GM12878 (cell line): ENCODE measurements around the gene DZIP1L. TPM values are rescaled to one million over a fixed set of nuclear protein-coding genes. Genes with fewer than 3 reads are reported as not detected.

Experiments used
- ATAC-seq: fragments of 200-7000 bp; cut with Tn5 transposase; 3 replicates; pipeline ENCODE4 v1.9.1; 2020; ENCODE audit warnings: mild to moderate bottlenecking, moderate library complexity
- BruUV-seq: library from RNA; stranded (reverse); fragments of 400-500 nt; replicated peaks from 2 replicates; lab custom pipeline; 2021; lab: Mats Ljungman, UMichigan
- CTCF ChIA-PET: fragments of 300-600 bp; sonication (Branson Sonifier 250); formaldehyde crosslinking; extraction: SDS; loops from one replicate; lab custom pipeline; 2021; ENCODE audit warnings: inconsistent platforms; lab: Yijun Ruan, JAX
- POLR2A ChIA-PET: fragments of 350-600 bp; formaldehyde crosslinking; extraction: SDS; loops from one replicate; lab custom pipeline; 2021; ENCODE audit warnings: inconsistent platforms; lab: Charles Lee
- RAD21 ChIA-PET: fragments of 300-600 bp; sonication (Branson Sonifier 250); formaldehyde crosslinking; loops from one replicate; lab custom pipeline; 2023; ENCODE audit warnings: antibody characterized with exemption; ENCODE audit not compliant: unreplicated experiment; lab: Charles Lee
- SMC1A ChIA-PET: fragments of 300-600 bp; sonication (Branson Sonifier 250); formaldehyde crosslinking; loops from one replicate; lab custom pipeline; 2023; ENCODE audit not compliant: unreplicated experiment, uncharacterized antibody; lab: Charles Lee
- DNase-seq: peaks from one replicate; pipeline ENCODE4 v3.0.0-alpha.2; 2011; ENCODE audit warnings: low read depth, low spot score
- FAIRE-seq: peaks from 3 replicates; lab custom pipeline; 2011; peaks lifted over from hg19 to GRCh38; lab: Jason Lieb, UNC
- H2AFZ ChIP-seq: 2 replicates; pipeline ENCODE4 v1.6.0; 2011; ENCODE audit warnings: low read depth, low read length, control low read depth; ENCODE audit not compliant: control insufficient read depth
- H3K27ac ChIP-seq: 2 replicates; pipeline ENCODE4 v1.5.1; 2011; ENCODE audit warnings: control low read depth; ENCODE audit not compliant: control insufficient read depth, insufficient read depth
- H3K27me3 ChIP-seq, 2 experiments: replicated peaks in 1 of 2; 2 replicates each; pipeline versions ENCODE4 v1.6.0 to v1.6.1; 2011; ENCODE audit warnings: low read length in 1 of 2; ENCODE audit not compliant: control insufficient read depth in 2 of 2, insufficient read depth in 2 of 2
- H3K36me3 ChIP-seq, 2 experiments: 2 replicates each; pipeline ENCODE4 v1.5.1; 2011; ENCODE audit warnings: low read length in 1 of 2; ENCODE audit not compliant: control insufficient read depth in 2 of 2, insufficient read depth in 2 of 2
- H3K4me1 ChIP-seq: 2 replicates; pipeline ENCODE4 v1.6.1; 2011; ENCODE audit warnings: mild to moderate bottlenecking, low read length, moderate library complexity, mixed read lengths; ENCODE audit not compliant: control insufficient read depth, insufficient read depth
- H3K4me2 ChIP-seq: 2 replicates; pipeline ENCODE4 v1.6.0; 2011; ENCODE audit warnings: control low read depth; ENCODE audit not compliant: control insufficient read depth, insufficient read depth
- H3K4me3 ChIP-seq: fragments of 200-600 bp; sonication (generic); 2 replicates; pipeline ENCODE4 v1.5.1; 2016
- H3K79me2 ChIP-seq: 2 replicates; pipeline ENCODE4 v1.6.0; 2011; ENCODE audit warnings: low read length; ENCODE audit not compliant: control insufficient read depth, insufficient read depth
- H3K9ac ChIP-seq: 2 replicates; pipeline ENCODE4 v1.8.0; 2011; ENCODE audit warnings: low read length, control low read depth, mixed read lengths; ENCODE audit not compliant: control insufficient read depth, insufficient read depth
- H3K9me3 ChIP-seq: replicated peaks from 3 replicates; pipeline ENCODE4 v1.5.1; 2011; ENCODE audit warnings: mild to moderate bottlenecking, low read length; ENCODE audit not compliant: control insufficient read depth, insufficient read depth
- H4K20me1 ChIP-seq: 2 replicates; pipeline ENCODE4 v1.6.0; 2011; ENCODE audit not compliant: control insufficient read depth, insufficient read depth
- BCLAF1 ChIP-seq: fragments of 450-650 bp; IDR thresholded peaks from 2 replicates; pipeline ENCODE4 v1.6.1; 2017; ENCODE audit warnings: antibody characterized with exemption, mild to moderate bottlenecking, moderate library complexity
- CHD4 ChIP-seq: fragments of 200-600 bp; sonication (generic); IDR thresholded peaks from 2 replicates; pipeline ENCODE4 v1.6.1; 2016; ENCODE audit warnings: mild to moderate bottlenecking
- MEF2A ChIP-seq: IDR thresholded peaks from 2 replicates; pipeline ENCODE4 v1.6.1; 2011; ENCODE audit warnings: low read depth, mild to moderate bottlenecking, low read length, moderate library complexity; ENCODE audit not compliant: insufficient read depth
- MEF2B ChIP-seq: fragments of 450-650 bp; IDR thresholded peaks from 2 replicates; pipeline ENCODE4 v1.6.1; 2018; ENCODE audit warnings: mild to moderate bottlenecking, moderate library complexity; ENCODE audit not compliant: partially characterized antibody, poor library complexity, severe bottlenecking
- NKRF ChIP-seq: fragments of 450-650 bp; conservative IDR thresholded peaks from 2 replicates; pipeline ENCODE4 v1.6.1; 2017; ENCODE audit warnings: mild to moderate bottlenecking, moderate library complexity
- NR2F1 ChIP-seq: fragments of 450-650 bp; conservative IDR thresholded peaks from 2 replicates; pipeline ENCODE4 v1.6.1; 2017; ENCODE audit warnings: mild to moderate bottlenecking
- POLR2AphosphoS5 ChIP-seq: IDR thresholded peaks from 2 replicates; pipeline ENCODE4 v1.6.1; 2011; ENCODE audit warnings: mild to moderate bottlenecking, low read length, inconsistent platforms
- SMAD1 ChIP-seq: fragments of 450-650 bp; IDR thresholded peaks from 2 replicates; pipeline ENCODE4 v1.6.1; 2018; ENCODE audit warnings: mild to moderate bottlenecking, low read depth; ENCODE audit not compliant: partially characterized antibody
- SMAD5 ChIP-seq: IDR thresholded peaks from 2 replicates; pipeline ENCODE4 v1.6.1; 2016; ENCODE audit warnings: antibody characterized with exemption, low read depth
- TAF1 ChIP-seq: IDR thresholded peaks from 2 replicates; pipeline ENCODE4 v1.6.1; 2011; ENCODE audit warnings: mild to moderate bottlenecking, low read depth, low read length, borderline replicate concordance
- YBX1 ChIP-seq: fragments of 450-650 bp; IDR thresholded peaks from 2 replicates; pipeline ENCODE4 v1.6.1; 2016; ENCODE audit warnings: antibody characterized with exemption
- ZBTB40 ChIP-seq: fragments of 450-650 bp; IDR thresholded peaks from 2 replicates; pipeline ENCODE4 v1.6.1; 2016; ENCODE audit warnings: mild to moderate bottlenecking, moderate library complexity, borderline replicate concordance
- WGBS: methylation state at CpG from one replicate; pipeline ENCODE4 v1.1.6; 2016; ENCODE audit warnings: low lambda C conversion rate; ENCODE audit not compliant: insufficient replicate concordance, insufficient coverage; ENCODE audit errors: missing lambda C conversion rate; 5-methylcytosine and 5-hydroxymethylcytosine counted together
- in situ Hi-C: fragments of 300-500 bp; cut with MboI; formaldehyde crosslinking; loops from 9 replicates; pipeline ENCODE4 v1.14.3; 2018; ENCODE audit warnings: mixed read lengths
- intact Hi-C: fragments of 100-400 bp; cut with micrococcal nuclease; formaldehyde crosslinking; loops from one replicate; pipeline ENCODE4 v1.14.2; 2022; ENCODE audit not compliant: unreplicated experiment
- polyA plus RNA-seq, 11 experiments: library from polyadenylated mRNA; depleted of rRNA in 4 of 11; unstranded in 6 of 11; stranded (reverse) in 5 of 11; fragments of >200 nt; fragmentation: Nextera tagmentation in 4 of 11; fragmentation: Illumina TruSeq in 1 of 11; extraction: Ambion mirVana in 4 of 11; extraction: Trizol in 1 of 11; gene quantifications; 1 replicate in 1 of 11; 2 replicates in 10 of 11; pipeline versions ENCODE4 v1.2.1 to v1.2.3, GENCODE V29; 2011 to 2016; ENCODE audit warnings: inconsistent platforms in 2 of 11, missing spikeins in 2 of 11, low read depth in 1 of 11
- total RNA-seq, 4 experiments: library from RNA; depleted of rRNA in 3 of 4; stranded (reverse); fragments of >200 nt in 3 of 4; fragmentation: Illumina TruSeq in 1 of 4; extraction: Trizol in 1 of 4; gene quantifications; 2 replicates each; pipeline versions ENCODE4 v1.2.1 to v1.2.3, GENCODE V29; 2013 to 2021

The DZIP1L gene
- total and polyA plus RNA-seq, 10 of the 15 experiments (the other 5 are each of a cell fraction or from before 2014, with no cell fraction given): not detected

GRCh38 chr3:138066972-138067371, 48.4 kb downstream of the DZIP1L start (continued):
- TF ChIP-seq ZBTB40 (no peak), MEF2A (no peak), NKRF (no peak), TAF1 (no peak)

GRCh38 chr3:138066383-138066782, 49.0 kb downstream of the DZIP1L start:
- Histone ChIP-seq H3K9me3 (no peaks in the 10 kb centered on the region), H3K4me1 (peaks cover 16% of the 10 kb centered on the region), H3K9ac (no peak overlapping the region), H3K4me3 (no peak overlapping the region), H3K79me2 (no peaks in the 10 kb centered on the region), H3K36me3 (no peaks in the 10 kb centered on the region), H4K20me1 (no peaks in the 10 kb centered on the region), H3K27ac (no peak overlapping the region), H2AFZ (peak overlapping the region; percentile 26), H3K27me3 (peaks cover 0 to 2% of the 10 kb centered on the region in 2 experiments; a peak in 3 of 4 replicates), H3K4me2 (0 out of 2 replicates have a peak overlapping the region, but pooled peaks have one; percentile 41)
- ChIA-PET CTCF (interaction anchor here (0.6 to 3.4 kb wide), 9 partner anchors 9 to 849 kb away, joined by 3 to 28 read pairs (median 4); no protein-coding TSS in a partner anchor), SMC1A (interaction anchor here (0.8 to 5.4 kb wide), 5 partner anchors 13 to 104 kb away, joined by 3 to 45 read pairs (median 3); no protein-coding TSS in a partner anchor), POLR2A (no interaction called here), RAD21 (interaction anchor here (0.8 to 1.3 kb wide), 2 partner anchors 52 to 854 kb away, joined by 3 read pairs; no protein-coding TSS in a partner anchor)
- in situ Hi-C loops: loop anchor here (5.0 to 10.0 kb wide), 2 partner anchors 51 to 848 kb away; partner anchors contain the start of gene DZIP1L
- FAIRE-seq (peak; percentile 75), DNase-seq (no peak), ATAC-seq (peak; percentile 87)
- BruUV-seq: no TSS peak
- intact Hi-C loops: no loop called here
- 0% methylated on average over 8 of the region's 8 CpGs for WGBS
- TF ChIP-seq MEF2B (no peak), BCLAF1 (no peak), CHD4 (no peak), SMAD5 (no peak), SMAD1 (no peak), POLR2AphosphoS5 (no peak), NR2F1 (no peak), YBX1 (no peak)
